GM12878 (cell line): ENCODE results near the gene NRG3. TPM values are rescaled to one million over a fixed set of nuclear protein-coding genes. Genes with fewer than 3 reads are reported as not detected.

Experiments
- BCLAF1 ChIP-seq: fragments of 450-650 bp; IDR thresholded peaks from 2 replicates; pipeline ENCODE4 v1.6.1; 2017; ENCODE audit warnings: antibody characterized with exemption, mild to moderate bottlenecking, moderate library complexity
- CUX1 ChIP-seq: IDR thresholded peaks from 2 replicates; pipeline ENCODE4 v1.6.1; 2012; ENCODE audit warnings: improper control_type of control experiment, low read depth, low read length; ENCODE audit not compliant: insufficient replicate concordance
- HSF1 ChIP-seq: fragments of 150-350 bp; IDR thresholded peaks from 2 replicates; pipeline ENCODE4 v1.6.1; 2014; ENCODE audit warnings: mild to moderate bottlenecking, low read depth, low read length
- PML ChIP-seq: IDR thresholded peaks from 2 replicates; pipeline ENCODE4 v1.6.1; 2012; ENCODE audit warnings: low read length, inconsistent platforms
- SPI1 ChIP-seq: IDR thresholded peaks from 2 replicates; pipeline ENCODE4 v1.6.1; 2011; ENCODE audit warnings: low read depth, mild to moderate bottlenecking, low read length, moderate library complexity, borderline replicate concordance; ENCODE audit not compliant: insufficient read depth
- TBL1XR1 ChIP-seq: IDR thresholded peaks from 2 replicates; pipeline ENCODE4 v1.6.1; 2012; ENCODE audit warnings: low read depth, low read length, improper control_type of control experiment
- ZBED1 ChIP-seq: IDR thresholded peaks from 2 replicates; pipeline ENCODE4 v1.6.1; 2016; ENCODE audit warnings: borderline replicate concordance
- ZNF207 ChIP-seq: fragments of 450-650 bp; IDR thresholded peaks from 2 replicates; pipeline ENCODE4 v1.6.1; 2014; ENCODE audit warnings: antibody characterized with exemption, mild to moderate bottlenecking, borderline replicate concordance
- ZNF24 ChIP-seq: fragments of 450-650 bp; IDR thresholded peaks from 2 replicates; pipeline ENCODE4 v1.6.1; 2017; ENCODE audit warnings: antibody characterized with exemption, mild to moderate bottlenecking
- ZNF384 ChIP-seq: IDR thresholded peaks from 2 replicates; pipeline ENCODE4 v1.6.1; 2012; ENCODE audit warnings: low read depth, mild to moderate bottlenecking, low read length, improper control_type of control experiment, borderline replicate concordance
- polyA plus RNA-seq, 11 experiments: library from polyadenylated mRNA; depleted of rRNA in 4 of 11; unstranded in 6 of 11; stranded (reverse) in 5 of 11; fragments of >200 nt; fragmentation: Nextera tagmentation in 4 of 11; fragmentation: Illumina TruSeq in 1 of 11; extraction: Ambion mirVana in 4 of 11; extraction: Trizol in 1 of 11; gene quantifications; 1 replicate in 1 of 11; 2 replicates in 10 of 11; pipeline versions ENCODE4 v1.2.1 to v1.2.3, GENCODE V29; 2011 to 2016; ENCODE audit warnings: inconsistent platforms in 2 of 11, missing spikeins in 2 of 11, low read depth in 1 of 11
- total RNA-seq, 4 experiments: library from RNA; depleted of rRNA in 3 of 4; stranded (reverse); fragments of >200 nt in 3 of 4; fragmentation: Illumina TruSeq in 1 of 4; extraction: Trizol in 1 of 4; gene quantifications; 2 replicates each; pipeline versions ENCODE4 v1.2.1 to v1.2.3, GENCODE V29; 2013 to 2021

The NRG3 gene
- total and polyA plus RNA-seq, 10 of the 15 experiments (the other 5 are each of a cell fraction or from before 2014, with no cell fraction given) = 0.03 to 0.41 (median 0.17) TPM; not detected in 3

GRCh38 chr10:82084904-82085303 lies 209.9 kb downstream of the NRG3 start (continued):
- TF ChIP-seq HSF1 (no peak), TBL1XR1 (no peak), SPI1 (no peak), ZBED1 (no peak), ZNF207 (no peak), ZNF384 (no peak), BCLAF1 (no peak), PML (no peak), ZNF24 (no peak), CUX1 (no peak)
- TF ChIP-seq, all 136 proteins: peak for 0
